Activated B cell treated with CpG ODN at 0.5 μM for 24 hours (primary cell): ENCODE data around the gene PRDM16. TPM values are rescaled to one million over a fixed set of nuclear protein-coding genes. Genes with fewer than 3 reads are reported as not detected.

Experiments used
- ATAC-seq: fragments of 200-7000 bp; cut with Tn5 transposase; one replicate; pipeline ENCODE4 v1.10.0; 2021; ENCODE audit warnings: low read depth, mild to moderate bottlenecking, moderate library complexity
- CTCF ChIA-PET: fragments of 350-600 bp; sonication (Branson Sonifier 250); formaldehyde crosslinking; loops from one replicate; lab custom pipeline; 2021; ENCODE audit warnings: antibody characterized with exemption; lab: Charles Lee
- POLR2A ChIA-PET: fragments of 350-600 bp; sonication (Branson Sonifier 250); formaldehyde crosslinking; loops from one replicate; lab custom pipeline; 2021; ENCODE audit warnings: antibody characterized with exemption; lab: Charles Lee
- DNase-seq: peaks from one replicate; pipeline ENCODE4 v3.0.0; 2022
- H3K27ac Mint-ChIP-seq: one replicate; pipeline ENCODE4 v1.8.0; 2020; ENCODE audit warnings: mixed read lengths
- H3K27me3 Mint-ChIP-seq: one replicate; pipeline ENCODE4 v1.8.0; 2021; ENCODE audit warnings: mixed read lengths
- H3K36me3 Mint-ChIP-seq: one replicate; pipeline ENCODE4 v1.8.0; 2021; ENCODE audit warnings: low read depth, mixed read lengths
- H3K4me1 Mint-ChIP-seq: one replicate; pipeline ENCODE4 v1.8.0; 2021; ENCODE audit warnings: mixed read lengths
- H3K4me3 Mint-ChIP-seq: one replicate; pipeline ENCODE4 v1.8.0; 2020; ENCODE audit warnings: mild to moderate bottlenecking, mixed read lengths
- H3K9me3 Mint-ChIP-seq: one replicate; pipeline ENCODE4 v1.8.0; 2020; ENCODE audit warnings: mixed read lengths
- CTCF ChIP-seq: fragments of 200-600 bp; IDR thresholded peaks from one replicate; pipeline ENCODE4 v1.8.0; 2022; ENCODE audit warnings: antibody characterized with exemption, mild to moderate bottlenecking
- intact Hi-C: fragments of 100-400 bp; cut with micrococcal nuclease; formaldehyde crosslinking; loops from one replicate; pipeline ENCODE4 v1.15.1; 2024
- total RNA-seq: library from RNA; stranded (reverse); gene quantifications from 2 replicates; pipeline ENCODE4 v1.2.3, GENCODE V29; 2022

PRDM16 gene
- total RNA-seq, 1 donor from 2014 or later: not detected

DNA sequence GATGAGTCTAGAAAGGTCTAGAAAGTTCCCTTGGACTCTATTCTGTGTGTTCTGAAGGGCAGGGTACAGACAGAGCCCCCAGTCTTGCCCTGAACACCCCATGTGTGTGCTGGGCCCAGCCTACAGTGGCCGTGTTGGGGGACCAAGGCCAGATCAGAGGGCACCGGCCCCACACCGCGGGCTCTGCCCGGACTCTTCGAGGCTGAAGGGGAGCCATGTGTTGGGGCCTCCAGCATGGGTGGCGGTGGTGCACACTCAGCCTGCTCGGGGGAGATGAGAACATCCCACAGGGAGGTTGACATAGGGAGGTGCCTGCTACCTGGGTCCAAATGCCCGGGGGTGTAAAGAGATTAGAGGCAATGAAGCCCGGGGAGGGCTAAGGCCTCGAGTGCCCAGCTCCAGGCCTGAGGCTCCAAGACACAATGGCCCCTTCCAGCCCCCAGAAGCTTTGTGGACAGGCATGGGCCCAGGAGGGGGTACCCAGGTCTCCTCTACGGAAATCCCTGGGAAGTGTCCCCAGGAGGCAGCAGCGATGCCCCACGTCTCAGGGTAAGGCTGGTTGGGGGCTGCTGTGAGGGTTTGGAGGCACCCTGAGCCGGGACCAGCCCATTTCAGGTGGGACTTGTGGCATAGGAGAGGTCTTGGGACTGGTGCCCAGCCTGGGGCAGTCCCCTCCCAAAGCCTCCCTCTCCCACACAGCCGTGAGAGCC is 397.5 kb downstream of the PRDM16 start:
- CTCF ChIA-PET: no interaction called here
- Mint-ChIP-seq H3K9me3 (no peaks in the 10 kb centered on the region), H3K27me3 (peaks cover 4% of the 10 kb centered on the region), H3K36me3 (no peaks in the 10 kb centered on the region), H3K4me1 (peaks cover 3% of the 10 kb centered on the region), H3K27ac (no peak overlapping the region), H3K4me3 (no peak overlapping the region)
- DNase-seq (no peak), ATAC-seq (no peak)
- POLR2A ChIA-PET: no interaction called here
- TF ChIP-seq CTCF: no peak
- intact Hi-C loops: no loop called here

- H3K4me3 Mint-ChIP-seq: no peak overlapping the region
- ATAC-seq (no peak), DNase-seq (no peak)
- intact Hi-C loops: no loop called here
- no peaks in the 10 kb centered on the region for H3K36me3 Mint-ChIP-seq
- H3K9me3 Mint-ChIP-seq: no peaks in the 10 kb centered on the region
- no peak overlapping the region for H3K27ac Mint-ChIP-seq
- no peak for TF ChIP-seq CTCF
- ChIA-PET POLR2A (no interaction called here), CTCF (no interaction called here)
- peaks cover 4% of the 10 kb centered on the region for H3K27me3 Mint-ChIP-seq
- peaks cover 3% of the 10 kb centered on the region for H3K4me1 Mint-ChIP-seq
Measured at GRCh38 chr1:3467096-3468036, 398.4 kb downstream of the PRDM16 start.

- intact Hi-C loops: no loop called here
- H3K4me3 Mint-ChIP-seq: no peak overlapping the region
Measured at GRCh38 chr1:3468236-3469103, 399.5 kb downstream of the PRDM16 start.

GRCh38 chr1:3469104-3469848 is 400.3 kb downstream of the PRDM16 start:
- ATAC-seq: no peak
- Mint-ChIP-seq H3K4me1 (peaks cover 3% of the 10 kb centered on the region), H3K9me3 (no peaks in the 10 kb centered on the region), H3K27ac (no peak overlapping the region), H3K4me3 (no peak overlapping the region), H3K36me3 (no peaks in the 10 kb centered on the region), H3K27me3 (peaks cover 4% of the 10 kb centered on the region)
- ChIA-PET POLR2A (no interaction called here), CTCF (no interaction called here)
- DNase-seq: no peak
- intact Hi-C loops: no loop called here
- TF ChIP-seq CTCF: no peak

More at GRCh38 chr1:3468236-3469103, 399.5 kb downstream of the PRDM16 start:
- Mint-ChIP-seq H3K27ac (no peak overlapping the region), H3K27me3 (peaks cover 4% of the 10 kb centered on the region), H3K36me3 (no peaks in the 10 kb centered on the region), H3K4me1 (peaks cover 3% of the 10 kb centered on the region), H3K9me3 (no peaks in the 10 kb centered on the region)
- no peak for ATAC-seq
- no peak for TF ChIP-seq CTCF
- POLR2A ChIA-PET: no interaction called here
- CTCF ChIA-PET: no interaction called here
- DNase-seq: no peak
